Fibroblast of peridontal ligament (primary cell): ENCODE measurements around the gene FGF19.
A peak's percentile ranks its signal among the peaks of the same experiment; 100 is the strongest.

Source experiments
- DNase-seq: peaks from one replicate; pipeline ENCODE4 v3.0.0-alpha.2; 2010; ENCODE audit errors: extremely low read depth

The FGF19 gene

DNA sequence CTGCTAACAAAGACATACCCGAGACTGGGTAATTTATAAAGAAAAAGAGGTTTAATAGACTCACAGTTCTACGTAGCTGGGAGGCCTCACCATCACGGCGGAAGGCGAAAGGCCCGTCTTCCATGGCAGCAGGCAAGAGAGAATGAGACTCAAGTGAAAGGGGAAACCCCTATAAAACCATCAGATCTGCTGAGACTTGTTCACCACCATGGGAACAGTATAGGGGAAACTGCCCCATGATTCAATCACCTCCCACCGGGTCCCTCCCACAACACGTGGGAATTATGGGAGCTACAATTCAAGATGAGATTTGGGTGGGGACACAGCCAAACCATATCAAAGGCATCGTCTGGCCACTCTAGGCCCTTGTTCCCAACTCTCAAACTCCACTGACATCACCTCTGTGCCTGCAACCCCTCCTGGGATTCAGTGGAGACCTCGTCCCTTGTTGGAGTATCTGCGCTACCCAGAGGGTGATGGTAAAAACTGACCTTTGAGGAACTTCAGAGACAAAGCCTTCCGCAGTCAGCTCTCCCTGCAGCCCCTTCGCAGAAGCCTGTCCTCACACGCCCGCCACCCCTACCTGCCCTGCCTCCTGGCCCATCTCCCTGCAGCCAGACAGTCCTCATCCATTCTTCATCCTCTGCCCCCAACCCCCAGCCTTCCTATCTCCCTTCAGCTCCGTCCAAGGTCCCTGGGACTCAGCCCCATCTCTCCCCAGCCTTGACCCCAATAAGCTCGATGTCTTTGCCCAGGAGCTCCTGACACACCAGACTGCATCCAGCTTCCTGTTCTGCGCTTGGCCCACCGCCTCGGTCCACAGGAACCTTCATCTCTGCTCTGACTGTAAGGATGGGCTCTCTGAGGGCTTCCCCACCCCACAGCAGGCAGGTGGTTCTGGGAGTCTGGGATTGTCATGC lies 47.0 kb downstream of the FGF19 start:
- no peak for DNase-seq

- DNase-seq = no peak
Measured at GRCh38 chr11:69655479-69656428, 48.1 kb downstream of the FGF19 start.

GRCh38 chr11:69654660-69655478 lies 49.0 kb downstream of the FGF19 start:
- peak; percentile 62 for DNase-seq

GRCh38 chr11:69654001-69654659 lies 49.7 kb downstream of the FGF19 start:
- DNase-seq = no peak

GRCh38 chr11:69653406-69653960 lies 50.3 kb downstream of the FGF19 start:
- no peak for DNase-seq

DNA sequence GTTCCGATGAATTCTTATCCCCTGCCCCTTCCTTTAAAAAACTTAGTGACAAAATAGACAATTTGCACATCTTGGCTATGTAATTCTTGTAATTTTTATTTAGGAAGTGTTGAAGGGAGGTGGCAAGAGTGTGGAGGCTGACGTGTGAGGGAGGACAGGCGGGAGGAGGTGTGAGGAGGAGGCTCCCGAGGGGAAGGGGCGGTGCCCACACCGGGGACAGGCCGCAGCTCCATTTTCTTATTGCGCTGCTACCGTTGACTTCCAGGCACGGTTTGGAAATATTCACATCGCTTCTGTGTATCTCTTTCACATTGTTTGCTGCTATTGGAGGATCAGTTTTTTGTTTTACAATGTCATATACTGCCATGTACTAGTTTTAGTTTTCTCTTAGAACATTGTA lies 50.8 kb downstream of the FGF19 start:
- no peak for DNase-seq

- DNase-seq = no peak
Measured at GRCh38 chr11:69651834-69652620, 51.8 kb downstream of the FGF19 start.

DNA sequence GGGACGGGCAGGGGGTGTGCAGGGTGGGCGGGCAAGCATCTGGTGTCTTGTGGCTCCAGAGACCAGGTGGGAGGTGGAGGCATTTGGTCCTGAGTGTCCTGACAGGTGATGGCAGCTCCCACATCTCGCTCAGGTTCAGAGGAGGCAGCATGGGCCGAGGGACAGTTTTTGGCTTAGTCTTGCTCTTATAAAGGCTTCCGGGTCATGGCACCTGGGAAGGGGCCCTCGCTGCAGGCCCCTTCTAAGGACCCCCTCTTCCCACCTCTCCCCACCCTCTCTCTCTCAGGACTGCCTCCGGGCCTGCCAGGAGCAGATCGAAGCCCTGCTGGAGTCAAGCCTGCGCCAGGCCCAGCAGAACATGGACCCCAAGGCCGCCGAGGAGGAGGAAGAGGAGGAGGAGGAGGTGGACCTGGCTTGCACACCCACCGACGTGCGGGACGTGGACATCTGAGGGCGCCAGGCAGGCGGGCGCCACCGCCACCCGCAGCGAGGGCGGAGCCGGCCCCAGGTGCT lies 52.9 kb downstream of the FGF19 start:
- DNase-seq = no peak

GRCh38 chr11:69650081-69650831 lies 53.6 kb downstream of the FGF19 start:
- no peak for DNase-seq

DNA sequence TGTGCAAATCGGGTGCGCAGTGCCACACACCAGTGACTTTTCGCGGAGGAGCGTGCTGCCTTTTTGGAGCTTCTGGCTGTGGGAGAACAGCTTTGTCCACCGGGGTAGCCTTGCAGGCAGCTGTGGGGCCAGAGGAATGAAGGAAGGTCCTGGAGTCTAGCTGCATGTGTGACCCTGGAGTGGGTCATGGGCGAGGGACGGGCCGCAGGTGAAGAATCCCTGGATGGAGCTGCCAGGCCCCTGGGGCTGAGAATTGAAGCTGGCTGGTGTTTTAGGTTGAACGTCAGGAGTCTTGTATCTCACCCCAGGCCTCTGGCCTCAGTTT lies 54.3 kb downstream of the FGF19 start:
- DNase-seq = no peak

GRCh38 chr11:69648679-69649575 lies 54.9 kb downstream of the FGF19 start:
- DNase-seq = no peak
